HG03469 (cell line): Measurements from ENCODE around the gene PACS2.
A peak's percentile ranks its signal among the peaks of the same experiment; 100 is the strongest.
"Not testable (repeated sequence)": the region's sequence is repeated elsewhere in the genome, so short reads cannot be mapped to it uniquely, and the experiment has no call there.

ENCODE experiments used
- ATAC-seq: cut with Tn5 transposase; IDR thresholded peaks from one replicate; pipeline ENCODE4 v1.9.1; 2021; ENCODE audit warnings: mild to moderate bottlenecking, moderate library complexity, moderate number of reproducible peaks; ENCODE audit not compliant: unreplicated experiment

The PACS2 gene

GRCh38 chr14:105287249-105288102, 27.1 kb upstream of the PACS2 start:
- ATAC-seq = no peak

GRCh38 chr14:105288936-105289335, 25.6 kb upstream of the PACS2 start:
- not testable (repeated sequence) for ATAC-seq

GRCh38 chr14:105290621-105291346, 23.8 kb upstream of the PACS2 start:
- ATAC-seq = no peak

- ATAC-seq = no peak
Measured at GRCh38 chr14:105292826-105293711, 21.5 kb upstream of the PACS2 start.

- no peak for ATAC-seq
Measured at GRCh38 chr14:105294142-105294597, 20.4 kb upstream of the PACS2 start.

- ATAC-seq = not testable (repeated sequence)
Measured at GRCh38 chr14:105297311-105297710, 17.2 kb upstream of the PACS2 start.

GRCh38 chr14:105299654-105300541, 14.7 kb upstream of the PACS2 start:
- peak; percentile 22 for ATAC-seq

GRCh38 chr14:105300542-105301102, 13.9 kb upstream of the PACS2 start, which contains the start of gene BRF1:
TSS of gene BRF1 (minus strand) at chr14:105301001. CDS start at chr14:105300629, 372 bp downstream.
- peak; percentile 68 for ATAC-seq

- peak; percentile 28 for ATAC-seq
Measured at GRCh38 chr14:105301103-105301914, 13.2 kb upstream of the PACS2 start.

GRCh38 chr14:105301915-105302249, 12.7 kb upstream of the PACS2 start:
- ATAC-seq = not testable (repeated sequence)

GRCh38 chr14:105303949-105304348, 10.6 kb upstream of the PACS2 start:
- ATAC-seq = no peak

- no peak for ATAC-seq
Measured at GRCh38 chr14:105304565-105304964, 10.0 kb upstream of the PACS2 start.

- no peak for ATAC-seq
Measured at GRCh38 chr14:105305345-105305744, 9.2 kb upstream of the PACS2 start.

GRCh38 chr14:105305791-105306190, 8.8 kb upstream of the PACS2 start:
- ATAC-seq = no peak

- ATAC-seq = no peak
Measured at GRCh38 chr14:105307052-105307727, 7.4 kb upstream of the PACS2 start.

- no peak for ATAC-seq
Measured at GRCh38 chr14:105309371-105309770, 5.2 kb upstream of the PACS2 start.

GRCh38 chr14:105311838-105312237, 2.7 kb upstream of the PACS2 start:
- no peak for ATAC-seq

- ATAC-seq = no peak
Measured at GRCh38 chr14:105312973-105313372, 1.6 kb upstream of the PACS2 start.
